GM12864 (cell line): ENCODE measurements around the gene GRM7.

Experiments used
- DNase-seq: peaks from one replicate; pipeline ENCODE4 v3.0.0-alpha.2; 2011; ENCODE audit warnings: low read depth
- H3K4me3 ChIP-seq: 2 replicates; pipeline ENCODE4 v1.5.1; 2011; ENCODE audit warnings: mild to moderate bottlenecking, low read depth, low read length, control low read depth
- TF ChIP-seq, protein P1 (sequence below): IDR thresholded peaks from 2 replicates; pipeline ENCODE4 v1.5.1; 2011; ENCODE audit warnings: low read depth, mild to moderate bottlenecking, moderate library complexity, low read length, control low read depth, inconsistent platforms; ENCODE audit errors: missing control alignments

Gene GRM7

DNA sequence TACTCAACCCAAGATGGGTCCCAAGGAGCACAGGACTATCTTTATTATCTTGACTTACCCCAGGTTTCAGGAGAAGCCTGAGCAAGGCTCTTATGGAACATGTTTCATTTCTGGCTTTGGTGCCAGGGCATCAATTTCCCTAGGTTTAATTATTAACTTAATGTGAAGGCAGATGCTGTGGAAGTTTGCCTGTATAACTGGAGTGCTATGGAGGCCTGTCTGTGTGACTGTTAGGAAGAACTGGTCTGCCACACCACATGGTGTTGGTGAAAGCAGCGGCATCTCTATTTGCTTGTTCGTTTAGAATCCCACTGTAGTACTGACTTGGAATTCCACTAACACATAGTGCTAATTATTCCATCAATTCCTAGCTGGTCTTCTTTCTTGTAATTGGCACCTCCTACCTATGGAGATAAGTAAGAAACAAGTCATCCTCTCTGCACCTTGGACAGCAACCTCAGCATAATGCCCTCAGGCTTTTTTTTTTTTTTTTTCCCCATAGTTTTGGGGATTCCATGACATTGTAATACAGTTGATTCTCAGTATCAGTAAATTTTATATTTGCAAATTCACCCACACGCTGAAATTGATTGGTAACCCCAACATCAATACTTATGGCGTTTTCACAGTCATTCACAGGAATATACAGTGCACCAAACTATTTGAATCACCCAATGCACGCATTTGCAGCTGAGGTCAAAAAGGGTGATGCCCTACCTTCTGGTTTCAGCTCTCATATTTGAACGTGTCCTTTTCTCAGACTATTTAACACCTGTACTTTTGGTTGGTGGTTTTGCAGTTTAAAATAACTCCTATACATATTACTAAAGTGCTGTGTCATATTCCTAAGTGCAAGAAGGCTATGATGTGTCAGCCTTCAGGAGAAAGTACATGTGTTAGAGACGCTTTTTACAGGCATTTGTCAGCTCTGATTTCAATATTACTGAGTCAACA, 867.9 kb downstream of the GRM7 start:
- no peak overlapping the region for H3K4me3 ChIP-seq
- TF ChIP-seq, protein P1, sequence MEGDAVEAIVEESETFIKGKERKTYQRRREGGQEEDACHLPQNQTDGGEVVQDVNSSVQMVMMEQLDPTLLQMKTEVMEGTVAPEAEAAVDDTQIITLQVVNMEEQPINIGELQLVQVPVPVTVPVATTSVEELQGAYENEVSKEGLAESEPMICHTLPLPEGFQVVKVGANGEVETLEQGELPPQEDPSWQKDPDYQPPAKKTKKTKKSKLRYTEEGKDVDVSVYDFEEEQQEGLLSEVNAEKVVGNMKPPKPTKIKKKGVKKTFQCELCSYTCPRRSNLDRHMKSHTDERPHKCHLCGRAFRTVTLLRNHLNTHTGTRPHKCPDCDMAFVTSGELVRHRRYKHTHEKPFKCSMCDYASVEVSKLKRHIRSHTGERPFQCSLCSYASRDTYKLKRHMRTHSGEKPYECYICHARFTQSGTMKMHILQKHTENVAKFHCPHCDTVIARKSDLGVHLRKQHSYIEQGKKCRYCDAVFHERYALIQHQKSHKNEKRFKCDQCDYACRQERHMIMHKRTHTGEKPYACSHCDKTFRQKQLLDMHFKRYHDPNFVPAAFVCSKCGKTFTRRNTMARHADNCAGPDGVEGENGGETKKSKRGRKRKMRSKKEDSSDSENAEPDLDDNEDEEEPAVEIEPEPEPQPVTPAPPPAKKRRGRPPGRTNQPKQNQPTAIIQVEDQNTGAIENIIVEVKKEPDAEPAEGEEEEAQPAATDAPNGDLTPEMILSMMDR, result no peak
- DNase-seq, result no peak

DNA sequence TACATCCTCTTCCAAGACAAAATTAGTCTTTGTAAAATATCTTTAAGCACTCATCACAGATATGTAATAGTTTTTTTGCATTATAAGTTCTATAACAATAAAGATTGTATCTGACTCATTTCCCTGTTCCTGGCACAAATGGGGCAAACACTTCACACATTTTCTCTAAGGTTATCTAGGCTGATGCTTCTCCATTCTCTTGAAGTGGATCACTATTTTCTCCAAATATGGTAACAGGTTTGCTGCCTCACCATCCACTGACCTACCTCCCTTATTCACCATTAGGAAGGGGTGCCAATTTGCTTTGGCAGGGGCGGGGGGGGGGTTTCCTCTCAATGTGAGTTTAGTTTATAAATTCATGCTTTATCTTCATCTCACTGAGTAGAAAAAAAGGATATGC, 873.0 kb downstream of the GRM7 start:
- no peak for DNase-seq
- TF ChIP-seq, protein P1, result no peak
- no peak overlapping the region for H3K4me3 ChIP-seq

DNA sequence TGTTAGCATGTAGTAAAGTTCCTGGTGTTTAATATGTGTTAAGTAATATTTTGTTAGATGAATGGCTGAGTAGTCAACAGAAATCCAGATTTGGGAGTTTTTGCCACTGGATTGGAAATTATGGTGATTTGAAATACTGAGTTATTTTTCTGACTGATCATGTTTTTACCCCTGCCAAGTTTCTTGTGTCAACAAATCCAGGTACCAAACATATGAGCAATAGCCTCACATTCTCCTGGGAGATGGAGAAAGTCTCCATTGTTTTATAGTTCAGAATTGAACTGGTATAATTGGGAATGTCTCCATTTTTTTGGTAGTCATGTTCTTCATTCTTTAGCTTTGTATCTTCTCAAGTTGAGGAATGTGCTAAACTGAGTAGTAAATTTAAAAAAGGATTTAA, 873.5 kb downstream of the GRM7 start:
- DNase-seq, result no peak
- TF ChIP-seq, protein P1, result no peak
- H3K4me3 ChIP-seq, result no peak overlapping the region

DNA sequence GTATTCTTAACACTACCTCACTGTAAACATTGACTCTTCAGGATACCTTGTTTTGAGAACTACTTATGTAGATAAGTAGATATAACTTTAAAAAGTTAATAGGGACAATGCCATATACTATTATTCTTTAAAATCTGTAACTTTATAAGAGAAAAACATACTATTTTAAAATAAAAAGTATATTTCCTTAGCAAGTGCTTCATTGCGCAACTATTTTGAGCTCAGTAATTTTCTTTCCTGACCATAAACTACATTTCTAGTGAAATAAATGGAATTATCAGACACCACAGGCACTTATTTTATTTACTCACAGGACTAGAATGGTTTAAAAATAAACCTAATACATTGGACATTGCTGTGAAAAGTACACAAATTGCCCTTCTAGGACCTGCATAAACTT, 876.3 kb downstream of the GRM7 start:
- TF ChIP-seq, protein P1, result no peak
- H3K4me3 ChIP-seq, result no peak overlapping the region
- DNase-seq, result no peak

DNA sequence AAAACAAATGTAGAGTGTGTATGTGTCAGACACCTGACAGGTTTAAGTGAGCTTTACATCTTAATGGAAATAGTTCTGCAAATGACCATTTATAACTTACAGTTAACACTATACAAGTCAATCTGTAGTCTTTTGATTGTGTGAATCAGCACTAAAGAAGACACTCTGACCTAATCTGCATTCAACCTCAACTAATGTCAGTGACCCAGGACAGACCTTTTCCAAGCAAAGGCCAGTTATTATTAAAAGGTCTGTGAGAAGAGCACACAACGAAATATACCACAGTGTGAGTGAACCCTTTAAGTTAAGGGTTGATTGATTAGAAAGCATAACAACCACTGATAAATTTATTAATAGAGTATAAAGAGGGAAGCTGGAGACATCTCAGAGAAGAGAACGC, 878.8 kb downstream of the GRM7 start:
- DNase-seq, result no peak
- H3K4me3 ChIP-seq, result no peak overlapping the region
- TF ChIP-seq, protein P1, result no peak

DNA sequence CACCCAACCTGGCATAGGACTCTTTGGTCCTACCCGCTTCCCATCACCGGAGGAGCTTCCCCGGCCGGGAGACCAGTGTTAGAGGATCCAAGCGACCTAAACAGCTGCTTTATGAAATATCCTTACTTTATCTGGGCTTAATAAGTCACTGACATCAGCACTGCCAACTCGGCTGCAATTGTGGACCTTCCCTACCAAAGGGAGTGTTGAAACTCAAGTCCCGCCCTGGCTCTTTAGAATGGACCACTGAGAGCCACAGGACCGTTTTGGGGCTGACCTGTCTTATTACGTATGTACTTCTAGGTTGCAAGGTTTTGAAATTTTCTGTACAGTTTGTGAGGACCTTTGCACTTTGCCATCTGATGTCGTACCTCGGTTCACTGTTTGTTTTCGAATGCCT, 879.5 kb downstream of the GRM7 start:
- no peak for DNase-seq
- no peak overlapping the region for H3K4me3 ChIP-seq
- TF ChIP-seq, protein P1, result no peak

DNA sequence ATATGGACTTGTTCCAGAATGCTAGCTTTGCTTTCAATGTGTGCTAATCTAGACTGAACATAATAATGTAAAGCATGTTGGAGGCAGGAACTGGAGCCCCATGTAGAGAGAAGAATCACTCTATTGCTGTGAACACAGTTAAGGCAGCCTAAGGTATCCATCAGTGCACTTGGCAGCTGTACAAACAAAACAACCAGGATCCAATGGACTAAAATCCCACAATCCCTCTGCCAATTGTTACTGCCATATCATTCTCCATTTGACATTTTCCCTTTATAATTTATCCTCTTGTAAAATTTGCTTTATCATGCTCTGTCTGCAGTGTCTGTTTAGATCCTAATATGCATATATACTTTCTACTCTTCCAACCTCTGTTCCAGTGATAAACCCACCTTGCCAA, 883.9 kb downstream of the GRM7 start:
- no peak overlapping the region for H3K4me3 ChIP-seq
- TF ChIP-seq, protein P1, result no peak
- no peak for DNase-seq
